NCI-H69 (cell line): ENCODE data around the gene GRIK5.
"Not testable (repeated sequence)": the region's sequence is repeated elsewhere in the genome, so short reads cannot be mapped to it uniquely, and the experiment has no call there.

Experiments
- DNase-seq: peaks from one replicate; lab custom pipeline; 2025; lab: John Stamatoyannopoulos, UW

GRIK5 gene

DNA sequence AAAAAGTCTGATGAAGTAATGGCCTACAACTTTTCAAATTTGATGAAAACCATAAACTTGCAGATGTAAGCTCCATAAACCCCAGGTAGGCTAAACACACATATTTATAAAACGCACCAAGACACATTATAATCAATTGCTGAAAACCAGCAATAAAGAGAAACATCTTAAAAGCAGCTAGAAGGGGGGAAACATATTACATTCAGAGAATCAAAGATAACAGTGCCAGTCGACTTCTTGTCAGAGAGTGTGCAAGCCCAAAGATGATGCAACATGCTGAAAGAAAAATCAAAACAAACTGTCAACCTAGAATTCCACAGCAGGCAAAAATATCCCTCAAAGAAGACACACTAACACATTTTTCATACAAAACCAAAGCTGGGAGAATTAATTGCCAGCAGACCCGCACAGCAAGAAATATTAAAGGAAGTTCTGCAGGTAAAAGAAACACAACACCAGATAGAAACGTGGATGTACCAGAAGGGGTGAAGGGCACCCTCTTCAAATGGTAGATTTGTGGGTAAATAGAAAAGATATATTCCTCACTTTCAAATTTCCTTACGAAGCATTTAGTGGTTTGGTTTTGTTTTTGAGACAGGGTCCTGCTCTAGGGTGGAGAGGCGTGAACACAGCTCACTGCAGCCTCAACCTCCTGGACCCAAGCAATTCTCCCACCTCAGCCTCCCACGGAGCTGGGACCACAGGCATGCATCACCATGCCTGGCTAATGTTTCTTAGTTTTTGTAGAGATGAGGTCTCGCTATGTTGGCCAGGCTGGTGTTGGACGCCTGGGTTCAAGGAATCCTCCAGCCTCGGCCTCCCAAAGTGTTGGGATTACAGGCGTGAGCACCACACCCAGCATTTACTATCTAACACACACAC lies 59.5 kb downstream of the GRIK5 start:
- DNase-seq: peak; percentile 21

DNA sequence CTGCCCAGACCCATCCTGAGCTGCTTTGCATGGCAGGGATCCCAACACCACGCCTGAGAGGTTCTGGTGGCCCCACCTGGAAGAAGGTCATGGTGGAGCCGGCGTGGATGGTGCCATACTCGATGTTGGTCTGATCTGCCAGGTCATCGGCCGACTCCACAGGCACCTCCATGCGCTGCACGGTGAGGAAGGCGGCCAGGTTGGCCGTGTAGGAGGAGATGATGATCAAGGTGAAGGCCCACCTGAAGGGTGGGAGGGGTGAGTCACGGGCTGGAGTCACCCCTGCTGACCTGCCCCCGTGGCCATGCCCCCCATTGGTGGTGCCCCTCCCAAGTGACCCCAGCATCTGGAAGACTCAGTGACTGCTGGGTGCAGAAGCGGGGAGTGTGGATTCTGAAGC lies 63.4 kb downstream of the GRIK5 start:
- DNase-seq: no peak

DNA sequence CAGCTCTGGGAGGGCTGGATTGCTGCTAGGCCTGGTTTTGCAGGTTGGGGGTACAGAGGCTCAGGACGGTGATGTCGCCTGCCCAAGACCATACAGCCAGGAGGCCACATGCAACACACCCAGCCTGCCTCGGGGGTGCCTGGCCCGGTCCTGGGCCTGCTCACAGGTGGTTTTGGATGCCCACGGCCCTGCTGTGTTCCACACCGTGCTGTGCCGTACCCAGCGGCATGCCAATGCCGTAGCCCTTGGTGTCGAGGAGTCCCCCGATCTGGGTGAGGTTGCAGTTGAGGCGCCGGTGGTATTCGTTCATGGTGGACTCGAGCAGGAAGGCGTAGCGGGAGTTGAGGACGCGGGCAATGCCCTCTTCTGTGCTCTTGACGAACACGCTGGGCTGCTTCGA lies 64.5 kb downstream of the GRIK5 start:
- no peak for DNase-seq

DNA sequence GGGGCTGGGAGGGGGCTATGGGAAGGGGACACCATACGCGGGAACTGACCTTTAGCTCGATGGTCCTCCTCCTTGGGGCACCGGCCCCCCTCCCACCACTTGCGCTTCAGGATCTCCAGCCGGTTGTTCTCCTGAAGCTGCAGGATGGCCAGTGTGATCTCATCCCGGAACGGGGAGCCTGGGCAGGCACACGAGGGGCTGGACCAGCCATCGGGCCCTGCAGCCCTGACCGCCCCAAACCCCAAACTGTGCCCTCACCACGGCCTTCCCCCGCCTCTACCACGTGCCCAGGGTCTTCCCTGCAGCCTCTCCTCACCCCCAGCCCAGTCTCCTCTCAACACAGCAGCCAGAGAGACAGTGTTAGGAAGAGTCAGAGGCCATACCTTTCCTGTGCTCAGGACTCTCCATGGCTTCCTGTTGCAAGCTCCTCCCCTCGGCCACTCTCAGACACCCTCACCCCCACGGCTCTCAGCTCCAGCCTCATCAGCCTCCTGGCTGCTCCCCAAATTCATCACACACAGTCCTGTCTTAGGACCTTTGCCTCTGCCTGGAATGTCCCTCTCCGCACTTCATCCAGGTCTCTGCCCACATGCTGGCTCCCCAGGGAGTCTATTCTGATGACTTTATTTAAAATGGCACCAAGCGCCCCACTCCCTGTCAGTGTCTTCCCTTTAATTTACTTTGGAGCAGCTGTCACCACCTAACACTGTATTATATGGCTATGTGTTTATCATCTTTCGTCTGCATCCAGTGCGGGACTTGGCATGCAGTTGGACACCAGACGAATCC lies 66.3 kb downstream of the GRIK5 start:
- DNase-seq: no peak

DNA sequence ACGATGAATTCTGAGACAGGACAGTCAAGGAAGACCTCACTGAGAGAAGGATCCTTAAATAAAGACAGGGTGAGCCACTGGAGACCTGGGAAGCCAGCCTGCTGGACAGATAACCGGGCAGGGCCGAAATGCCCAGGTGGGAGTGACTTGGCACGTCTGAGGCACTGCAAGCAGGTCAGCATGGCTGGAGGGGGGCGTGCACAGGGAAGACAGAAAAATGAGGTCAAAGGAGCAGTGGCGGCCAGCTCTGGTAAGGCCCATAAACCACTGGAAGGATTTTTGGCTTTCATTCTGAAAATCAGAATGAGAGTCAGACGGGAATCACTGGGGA lies 70.2 kb downstream of the GRIK5 start:
- DNase-seq: no peak

DNA sequence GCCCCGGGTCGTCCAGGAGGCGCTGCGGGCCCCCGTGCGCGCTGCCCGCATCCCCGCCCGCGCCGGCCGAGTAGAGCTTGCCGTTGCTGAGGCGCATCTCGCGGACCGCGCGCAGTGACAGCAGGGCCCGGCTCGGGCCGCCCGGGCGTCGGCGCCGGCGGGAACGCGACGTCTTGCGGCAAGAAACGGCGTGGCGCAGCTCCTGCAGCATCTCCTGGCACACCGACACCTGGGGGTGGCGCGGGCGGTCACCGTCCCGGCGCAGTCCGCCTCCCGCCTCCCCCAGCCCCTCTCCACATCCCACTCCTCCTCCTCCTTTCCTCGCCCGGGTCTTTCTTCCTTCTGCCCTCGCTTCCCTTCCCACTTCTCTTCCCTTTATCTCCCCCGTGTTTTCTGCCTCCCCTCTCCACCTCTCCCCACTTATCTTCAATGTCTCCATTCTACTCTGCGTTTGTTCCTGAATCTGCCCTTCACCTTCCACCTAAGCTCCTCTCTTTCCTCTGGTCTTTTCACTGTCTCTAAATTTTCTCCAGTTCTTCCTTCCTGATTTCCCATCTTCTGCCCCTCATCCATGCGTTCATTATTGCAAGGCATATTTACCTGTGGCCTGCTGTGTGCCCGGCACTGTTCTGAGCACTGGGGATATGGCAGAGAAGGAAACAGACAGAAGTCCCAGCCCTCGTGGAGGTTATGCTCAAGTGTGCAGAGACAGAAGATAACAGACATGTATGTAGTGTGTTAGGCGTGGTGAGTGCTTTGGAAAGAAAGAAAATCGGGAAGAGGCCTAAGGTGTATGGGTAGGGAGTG lies 70.7 kb downstream of the GRIK5 start:
- peak; percentile 59 for DNase-seq

DNA sequence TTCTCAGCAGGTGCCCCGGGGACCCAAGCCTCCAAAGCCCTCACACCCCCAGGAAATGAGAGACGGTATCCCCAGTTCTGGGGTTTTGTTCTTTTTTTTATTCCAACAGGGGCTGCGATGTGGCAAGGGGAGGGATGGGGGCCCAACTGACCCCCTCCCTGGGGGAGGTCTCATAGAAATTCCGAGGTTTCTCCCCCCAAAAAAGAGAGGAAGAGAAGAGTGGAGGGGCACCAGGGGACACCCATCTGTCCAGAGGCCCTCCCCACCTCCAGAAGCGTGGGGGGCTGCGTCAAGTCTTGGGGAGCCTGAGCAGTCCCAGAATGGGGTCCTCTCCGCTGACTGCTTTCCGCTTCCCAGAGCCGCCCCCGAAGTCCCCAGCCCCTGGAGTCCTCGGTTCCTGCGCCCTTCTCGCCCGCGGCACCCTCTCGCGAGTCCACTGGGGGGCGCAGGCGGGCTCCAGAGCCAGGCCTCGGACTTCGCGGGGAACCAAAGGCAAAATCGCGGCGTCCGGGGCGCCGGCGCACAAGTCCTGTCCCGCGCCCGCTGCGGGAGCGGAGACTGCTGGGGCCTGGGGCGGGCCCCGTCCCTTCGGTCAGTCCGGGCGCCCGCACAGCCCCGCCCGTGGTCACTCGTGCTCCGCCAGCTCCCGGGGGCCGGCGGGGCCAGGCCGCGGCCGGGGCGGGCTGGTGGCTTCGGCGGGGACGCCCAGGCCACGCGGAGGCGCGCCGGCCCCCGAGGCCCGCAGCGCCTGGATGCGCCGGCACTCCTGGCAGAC lies 71.6 kb downstream of the GRIK5 start:
- peak; percentile 90 for DNase-seq

DNA sequence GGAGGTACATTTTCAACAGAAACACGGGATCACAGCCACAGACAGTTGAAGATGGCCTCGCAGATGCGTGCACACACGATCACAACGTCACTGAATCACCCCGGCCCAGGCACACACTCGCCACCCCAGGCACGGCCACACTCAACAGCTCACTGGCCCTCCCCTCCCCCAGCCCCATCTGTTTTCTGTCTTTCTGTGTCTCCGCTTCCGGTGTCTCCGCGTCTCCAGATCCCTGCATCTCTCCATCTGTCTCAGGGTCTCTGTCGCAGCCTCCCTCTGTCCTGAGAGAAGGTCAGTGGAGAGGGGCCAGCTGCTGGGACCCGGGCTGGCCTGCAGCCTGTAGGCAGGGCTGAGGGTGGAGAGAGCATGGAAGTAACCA lies 72.2 kb downstream of the GRIK5 start:
- DNase-seq: peak; percentile 91

DNA sequence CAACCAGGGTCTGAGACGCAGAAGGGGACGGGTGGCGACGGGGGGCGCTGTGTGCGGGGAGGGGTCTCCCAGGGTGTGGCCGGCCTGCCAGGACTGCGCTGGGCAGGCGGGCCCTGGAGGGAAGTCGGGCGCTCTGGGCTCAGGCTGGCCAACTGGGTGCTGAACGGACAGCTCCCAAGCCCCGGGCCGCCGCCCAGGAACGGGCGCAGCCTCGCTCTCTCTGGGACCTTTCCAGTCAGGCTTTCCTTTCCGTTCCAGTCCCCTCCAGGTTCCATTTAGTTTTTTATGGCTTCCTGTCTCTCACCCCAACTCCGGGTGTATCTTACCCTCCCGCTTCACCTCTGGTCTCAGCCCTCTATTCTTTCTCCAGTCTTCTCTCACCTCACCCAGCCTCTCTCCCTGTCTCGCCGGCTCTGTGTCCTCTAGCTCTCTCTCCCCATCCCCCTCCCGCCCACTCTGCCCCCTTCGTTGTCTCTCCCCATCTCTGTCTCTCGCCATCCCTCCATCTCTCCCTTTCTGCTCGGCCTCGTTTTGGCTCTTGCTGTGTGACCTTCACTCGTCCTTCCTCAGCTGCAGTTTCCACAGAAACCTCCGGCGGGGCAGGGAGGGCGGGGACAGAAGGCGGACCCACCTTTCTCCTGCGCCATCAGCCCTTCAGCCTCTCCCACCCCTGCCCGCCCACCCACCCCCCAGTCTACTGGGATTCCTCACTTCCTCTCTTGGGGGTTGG lies 72.7 kb downstream of the GRIK5 start:
- peak; percentile 84 for DNase-seq

DNA sequence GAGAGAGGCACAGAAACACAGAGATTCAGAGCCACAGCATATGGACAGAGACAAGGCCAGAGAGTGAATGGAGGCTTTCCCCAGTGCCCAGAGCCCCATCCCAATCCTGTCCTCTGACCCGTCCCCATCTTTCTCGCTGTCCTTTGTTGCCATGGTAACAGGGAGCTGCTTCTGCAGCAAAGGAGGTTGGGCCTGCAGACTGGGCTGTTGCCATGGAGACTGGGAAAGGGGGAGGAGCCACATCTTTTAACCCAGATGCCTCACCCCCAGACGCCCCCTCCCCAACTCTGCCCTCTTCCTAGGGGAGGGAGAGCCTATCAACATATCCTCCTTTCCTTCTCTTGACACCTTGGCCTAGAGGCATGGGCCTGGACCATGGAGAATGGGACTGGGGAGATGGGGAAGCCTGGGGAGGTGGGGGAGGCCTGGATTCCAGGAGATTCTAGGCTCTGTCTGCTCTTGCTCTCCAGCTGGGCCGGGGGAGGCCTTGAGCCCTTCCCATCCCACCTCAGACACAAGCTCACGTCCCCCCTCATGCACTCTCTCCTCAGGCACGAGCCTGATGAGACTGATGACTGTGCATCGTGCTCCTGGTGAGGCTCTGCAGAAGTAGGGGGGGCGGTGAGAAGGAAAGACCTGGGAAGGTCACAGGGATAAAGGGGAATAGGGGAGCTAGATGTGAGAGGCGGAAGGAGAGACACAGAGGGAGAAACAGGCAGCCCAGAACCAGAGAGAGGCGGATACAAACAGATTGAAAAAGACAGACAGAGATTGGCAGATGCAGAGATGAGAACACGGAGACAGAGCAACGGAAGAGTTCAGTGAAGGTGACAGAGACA lies 73.8 kb downstream of the GRIK5 start:
- peak; percentile 74 for DNase-seq

DNA sequence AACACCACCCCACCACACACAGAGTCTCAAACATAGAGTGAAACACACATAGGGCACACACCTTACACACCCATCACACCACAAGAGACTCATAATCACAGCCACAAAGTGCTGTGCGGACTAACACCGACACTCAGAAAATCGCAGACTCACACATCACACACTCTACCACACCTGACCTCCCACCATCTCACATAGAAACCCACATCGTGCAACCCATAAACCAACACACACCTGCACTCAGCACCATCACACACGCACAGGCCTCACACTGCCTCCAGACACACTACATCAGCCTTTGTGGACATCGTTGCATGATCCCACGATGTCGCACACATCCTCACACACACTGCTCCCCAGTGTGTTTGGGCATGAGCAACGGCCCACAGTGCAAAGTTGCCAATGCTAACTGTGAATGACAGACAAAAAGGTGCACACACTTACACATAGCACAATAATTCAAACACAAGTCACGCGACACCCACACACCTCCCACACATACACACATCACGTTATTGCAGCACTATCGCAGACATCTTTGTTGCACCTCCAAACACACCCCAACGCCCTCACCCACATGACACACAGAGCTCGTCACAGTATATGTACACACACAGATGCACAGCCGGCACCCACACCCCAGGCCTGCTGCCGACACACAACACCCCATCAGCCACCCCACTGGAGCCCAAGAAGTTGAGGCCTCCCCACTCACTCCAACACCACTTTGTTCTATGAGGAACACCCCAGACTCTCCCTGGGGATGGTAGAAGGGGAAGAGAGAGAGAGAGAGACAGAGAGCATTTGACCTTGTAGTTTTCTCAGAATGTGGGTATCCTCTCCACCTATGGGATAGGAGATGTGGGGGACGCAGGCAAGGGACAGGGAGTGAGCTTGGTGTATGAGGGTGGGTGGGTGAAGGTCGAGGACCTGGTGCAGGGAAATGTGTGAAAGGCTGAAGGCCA lies 74.7 kb downstream of the GRIK5 start:
- DNase-seq: no peak

DNA sequence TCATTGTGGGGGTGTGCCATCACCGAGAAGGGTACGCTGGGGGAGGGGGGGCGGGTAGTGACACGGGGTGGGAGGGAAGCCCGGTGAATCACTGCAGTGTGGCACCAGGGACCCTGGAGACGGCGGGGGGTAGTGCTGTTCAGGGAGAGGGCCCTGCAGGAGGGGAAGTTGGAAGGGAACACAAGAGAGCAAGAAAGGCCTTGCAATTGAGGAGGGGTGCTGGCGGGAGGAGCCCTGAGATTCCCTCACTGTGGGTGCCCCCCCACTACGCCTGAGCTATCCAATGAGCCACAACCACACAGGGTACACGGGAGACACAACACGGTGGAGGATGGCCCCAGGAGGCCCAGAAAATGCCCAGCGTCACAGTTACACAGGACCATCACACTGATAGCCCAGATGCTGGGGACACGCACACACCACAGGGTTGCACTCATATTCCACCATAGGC lies 75.5 kb downstream of the GRIK5 start:
- peak; percentile 56 for DNase-seq

DNA sequence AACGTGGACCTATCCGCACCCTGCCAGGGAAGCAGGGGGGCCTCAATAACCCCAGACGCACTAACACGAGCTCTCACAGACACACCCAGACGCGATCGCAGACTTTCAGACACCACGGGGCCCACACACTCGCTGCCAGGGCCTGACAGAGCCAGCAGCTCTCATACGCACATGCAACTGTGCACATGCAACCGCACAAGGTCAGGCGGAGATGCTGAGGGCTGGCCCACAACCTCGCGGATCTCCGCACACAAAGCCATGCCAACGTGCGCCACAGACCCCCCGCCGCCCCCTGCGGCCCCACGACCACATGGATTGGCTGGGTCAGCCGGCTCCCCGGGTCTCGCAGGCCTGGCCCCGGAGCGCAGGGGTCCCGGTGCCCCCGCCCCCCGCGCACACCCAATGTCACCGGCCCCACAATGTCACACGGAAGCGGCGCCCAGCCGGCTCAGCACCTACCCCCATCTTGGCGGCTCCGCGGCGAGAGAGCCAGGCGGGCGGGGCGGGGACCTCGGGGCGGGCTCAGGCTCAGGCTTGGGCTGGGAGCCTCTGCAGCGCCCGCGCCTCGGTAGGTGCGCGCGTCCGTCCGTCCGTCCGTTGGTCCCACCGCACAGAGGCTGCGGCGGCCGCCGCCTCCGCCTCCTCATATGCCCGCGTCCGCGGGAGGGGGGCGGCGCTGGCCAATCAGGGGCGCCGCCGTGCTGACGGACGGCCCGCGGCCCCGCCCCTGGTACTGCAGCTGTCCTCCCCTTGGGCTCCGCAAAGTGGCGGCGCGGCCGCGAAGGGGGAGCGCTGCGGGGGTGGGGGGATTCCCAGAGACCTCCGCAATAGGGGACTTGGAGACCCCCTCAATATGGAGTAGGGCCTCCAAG lies 76.2 kb downstream of the GRIK5 start, which contains the start of gene ATP1A3:
TSS of gene ATP1A3 (minus strand) at position 619 of the 872 bp plus-strand sequence. CDS start at position 465, 154 bp downstream.
- DNase-seq: peak; percentile 93

DNA sequence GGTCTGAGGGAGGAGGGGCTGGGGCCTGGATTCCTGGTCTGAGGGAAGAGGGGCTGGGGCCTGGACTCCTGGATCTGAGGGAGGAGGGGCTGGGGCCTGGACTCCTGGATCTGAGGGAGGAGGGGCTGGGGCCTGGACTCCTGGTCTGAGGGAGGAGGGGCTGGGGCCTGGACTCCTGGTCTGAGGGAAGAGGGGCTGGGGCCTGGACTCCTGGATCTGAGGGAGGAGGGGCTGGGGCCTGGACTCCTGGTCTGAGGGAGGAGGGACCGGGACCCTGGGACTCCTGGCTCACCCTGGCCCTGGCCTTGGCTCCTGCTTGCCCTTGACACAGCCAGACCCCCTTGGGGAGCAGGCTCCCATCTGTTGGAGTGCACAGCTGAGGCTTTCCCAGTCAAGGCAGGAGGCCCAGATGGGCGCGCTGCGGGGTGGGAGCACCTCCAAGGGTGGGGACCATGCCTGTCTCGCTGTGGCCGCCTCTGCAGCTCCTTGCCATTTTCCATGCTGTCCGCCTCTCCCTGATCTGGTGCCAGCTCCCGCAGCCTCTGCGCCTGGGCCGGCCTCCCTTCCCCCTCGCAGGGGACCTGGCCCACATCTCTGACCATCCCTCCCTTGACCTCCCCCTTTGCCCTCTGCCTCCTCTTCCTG lies 78.0 kb downstream of the GRIK5 start:
- not testable (repeated sequence) for DNase-seq

DNA sequence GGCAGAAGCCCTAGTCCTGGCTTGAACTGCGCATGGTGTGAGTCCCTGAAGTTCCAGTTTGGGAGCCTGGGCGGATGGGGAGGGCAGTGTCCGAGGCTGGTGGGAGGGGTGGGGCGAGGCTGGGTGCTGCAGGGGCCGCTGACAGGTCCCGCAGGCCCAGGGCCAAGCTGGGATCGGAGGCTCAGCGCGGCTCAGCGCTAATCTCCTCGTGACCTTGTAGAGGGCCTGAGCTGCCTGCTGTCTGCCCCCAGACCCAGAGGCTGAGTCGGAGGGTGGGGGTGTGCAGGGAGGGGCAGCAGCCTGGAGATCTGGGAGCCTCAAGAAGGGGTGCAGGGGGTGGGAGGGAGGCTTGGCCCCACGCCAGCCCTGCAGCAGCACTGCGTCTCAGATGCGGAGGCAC lies 79.0 kb downstream of the GRIK5 start:
- DNase-seq: no peak

DNA sequence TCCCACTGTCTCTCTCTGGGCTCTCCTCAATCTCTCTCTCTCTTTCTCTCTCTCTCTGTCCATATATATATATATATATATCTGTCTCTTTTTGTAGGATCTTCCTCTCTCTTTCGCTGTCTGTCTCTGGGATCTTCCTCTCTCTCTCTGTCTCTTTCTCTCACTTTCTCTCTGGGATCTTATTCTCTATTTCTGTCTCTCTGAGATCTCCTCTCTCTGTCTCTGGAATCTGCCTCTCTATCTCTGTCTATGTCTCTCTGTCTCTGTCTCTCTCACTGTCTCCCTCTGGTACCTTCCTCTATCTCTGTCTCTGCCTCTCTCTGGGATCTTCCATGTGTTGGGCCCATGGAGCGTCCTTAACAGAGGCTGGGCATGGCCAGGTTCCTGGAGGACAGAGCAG lies 79.4 kb downstream of the GRIK5 start:
- DNase-seq: no peak

DNA sequence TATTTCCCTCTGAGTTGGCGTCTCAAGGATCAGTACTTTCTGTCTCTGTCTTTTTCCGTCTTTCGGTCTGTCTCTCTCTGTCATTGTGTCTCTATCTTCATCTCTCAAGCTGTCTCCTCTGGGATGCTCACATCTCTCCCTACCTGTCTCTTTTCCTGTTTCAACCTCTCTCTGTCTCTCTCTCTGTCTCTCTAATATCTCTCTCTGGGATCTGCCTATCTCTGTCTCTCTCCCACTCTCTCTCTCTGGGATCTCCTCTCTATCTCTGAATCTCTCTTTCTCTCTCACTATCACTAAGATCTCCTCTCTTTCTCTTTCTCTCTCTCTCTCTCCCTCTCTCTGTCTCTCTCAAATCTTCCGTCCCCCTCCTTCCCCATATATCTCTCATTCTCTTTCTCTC lies 80.0 kb downstream of the GRIK5 start:
- DNase-seq: no peak
